DND-41 (cell line): ENCODE data around the gene ZNF211.
A peak's percentile ranks its signal among the peaks of the same experiment; 100 is the strongest.

Experiments
- ATAC-seq: fragments of 200-7000 bp; cut with Tn5 transposase; 3 replicates; pipeline ENCODE4 v1.9.1; 2021; ENCODE audit warnings: low read depth; ENCODE audit not compliant: insufficient read depth
- DNase-seq: peaks from one replicate; pipeline ENCODE4 v3.0.0-alpha.2; 2020
- H2AFZ ChIP-seq: 2 replicates; pipeline ENCODE4 v1.6.0; 2012; ENCODE audit warnings: low read depth, low read length
- H3K27ac ChIP-seq: 2 replicates; pipeline ENCODE4 v1.5.1; 2012; ENCODE audit warnings: low read length, inconsistent platforms
- H3K27me3 ChIP-seq: fragments of 200-600 bp; sonication (generic); 2 replicates; pipeline ENCODE4 v1.6.0; 2012; ENCODE audit warnings: low read length, mild to moderate bottlenecking, inconsistent platforms; ENCODE audit not compliant: insufficient read depth, poor library complexity
- H3K36me3 ChIP-seq: 2 replicates; pipeline ENCODE4 v1.5.1; 2012; ENCODE audit warnings: low read length, inconsistent platforms; ENCODE audit not compliant: insufficient read depth
- H3K4me1 ChIP-seq: 2 replicates; pipeline ENCODE4 v1.5.1; 2012; ENCODE audit warnings: mild to moderate bottlenecking, low read length; ENCODE audit not compliant: insufficient read depth
- H3K4me2 ChIP-seq: 2 replicates; pipeline ENCODE4 v1.6.0; 2012; ENCODE audit warnings: mild to moderate bottlenecking, moderate library complexity, low read length, inconsistent platforms; ENCODE audit not compliant: insufficient read depth
- H3K4me3 ChIP-seq, 2 experiments: fragments of 200-600 bp in 1 of 2; shearing (Covaris generic) in 1 of 2; 2 replicates each; pipeline ENCODE4 v1.5.1; 2012 to 2016; ENCODE audit warnings: inconsistent platforms in 2 of 2, low read length in 2 of 2, mild to moderate bottlenecking in 2 of 2, low read depth in 1 of 2, moderate library complexity in 1 of 2
- H3K79me2 ChIP-seq: 2 replicates; pipeline ENCODE4 v1.6.0; 2012; ENCODE audit warnings: low read length, inconsistent platforms; ENCODE audit not compliant: insufficient read depth
- H3K9ac ChIP-seq: 2 replicates; pipeline ENCODE4 v1.6.0; 2012; ENCODE audit warnings: low read depth, mild to moderate bottlenecking, inconsistent platforms, low read length, moderate library complexity
- H3K9me3 ChIP-seq: 2 replicates; pipeline ENCODE4 v1.5.1; 2012; ENCODE audit warnings: low read length, moderate library complexity, mild to moderate bottlenecking, inconsistent platforms; ENCODE audit not compliant: insufficient read depth, severe bottlenecking
- H4K20me1 ChIP-seq: 2 replicates; pipeline ENCODE4 v1.6.0; 2012; ENCODE audit warnings: low read length; ENCODE audit not compliant: insufficient read depth
- CTCF ChIP-seq: IDR thresholded peaks from 2 replicates; pipeline ENCODE4 v1.5.1; 2012; ENCODE audit warnings: borderline replicate concordance, low read length, moderate library complexity, mild to moderate bottlenecking; ENCODE audit not compliant: poor library complexity, severe bottlenecking; ENCODE audit errors: extremely low read depth
- EZH2 ChIP-seq: IDR thresholded peaks from 3 replicates; pipeline ENCODE4 v1.6.1; 2012; ENCODE audit warnings: borderline replicate concordance, low read depth, mild to moderate bottlenecking, moderate library complexity, low read length, inconsistent platforms; ENCODE audit not compliant: severe bottlenecking

ZNF211 gene

GRCh38 chr19:57664269-57665127, 31.5 kb downstream of the ZNF211 start:
- H3K79me2 ChIP-seq, result no peaks in the 10 kb centered on the region
- no peaks in the 10 kb centered on the region for H4K20me1 ChIP-seq
- ATAC-seq (no peak), DNase-seq (no peak)
- TF ChIP-seq EZH2, result no peak
- TF ChIP-seq CTCF, result no peak
- no peaks in the 10 kb centered on the region for H3K9me3 ChIP-seq
- H3K27me3 ChIP-seq, result no peaks in the 10 kb centered on the region
- no peak overlapping the region for H3K4me3 ChIP-seq
- H3K4me1 ChIP-seq, result no peaks in the 10 kb centered on the region
- no peak overlapping the region for H3K4me2 ChIP-seq
- H3K36me3 ChIP-seq, result no peaks in the 10 kb centered on the region
- H3K9ac ChIP-seq, result no peak overlapping the region
- no peak overlapping the region for H3K27ac ChIP-seq
- no peak overlapping the region for H2AFZ ChIP-seq

- DNase-seq, result no peak
- Histone ChIP-seq H3K27me3 (no peaks in the 10 kb centered on the region), H3K9me3 (no peaks in the 10 kb centered on the region), H4K20me1 (no peaks in the 10 kb centered on the region), H2AFZ (no peak overlapping the region), H3K9ac (no peak overlapping the region), H3K79me2 (no peaks in the 10 kb centered on the region), H3K27ac (no peak overlapping the region), H3K4me2 (no peak overlapping the region), H3K4me3 (no peak overlapping the region), H3K36me3 (no peaks in the 10 kb centered on the region), H3K4me1 (no peaks in the 10 kb centered on the region)
- no peak for ATAC-seq
- TF ChIP-seq EZH2 (no peak), CTCF (no peak)
Observed at GRCh38 chr19:57665261-57665806, 32.4 kb downstream of the ZNF211 start.

- H3K36me3 ChIP-seq, result no peaks in the 10 kb centered on the region
- no peak overlapping the region for H3K27ac ChIP-seq
- H3K4me1 ChIP-seq, result no peaks in the 10 kb centered on the region
- DNase-seq, result no peak
- H3K79me2 ChIP-seq, result no peaks in the 10 kb centered on the region
- H2AFZ ChIP-seq, result no peak overlapping the region
- H3K4me3 ChIP-seq, result no peak overlapping the region
- no peaks in the 10 kb centered on the region for H3K27me3 ChIP-seq
- H4K20me1 ChIP-seq, result no peaks in the 10 kb centered on the region
- no peak overlapping the region for H3K4me2 ChIP-seq
- peak; percentile 52; the same call in 1 of the 3 replicates for ATAC-seq
- TF ChIP-seq CTCF (no peak), EZH2 (no peak)
- H3K9ac ChIP-seq, result no peak overlapping the region
- H3K9me3 ChIP-seq, result no peaks in the 10 kb centered on the region
Observed at GRCh38 chr19:57667228-57667627, 34.3 kb downstream of the ZNF211 start.

GRCh38 chr19:57668635-57669034, 35.7 kb downstream of the ZNF211 start, which contains the start of gene ZSCAN4:
ZSCAN4 (plus strand) TSS chr19:57668935; CDS start chr19:57676146, 7,211 bp downstream.
- no peaks in the 10 kb centered on the region for H4K20me1 ChIP-seq
- H3K36me3 ChIP-seq, result no peaks in the 10 kb centered on the region
- H3K9ac ChIP-seq, result no peak within 1 kb of the TSS
- no peaks in the 10 kb centered on the region for H3K4me1 ChIP-seq
- H3K79me2 ChIP-seq, result no peaks in the 10 kb centered on the region
- no peak within 1 kb of the TSS for H2AFZ ChIP-seq
- no peak within 1 kb of the TSS for H3K4me2 ChIP-seq
- H3K9me3 ChIP-seq, result no peaks in the 10 kb centered on the region
- no peak within 1 kb of the TSS for H3K27ac ChIP-seq
- TF ChIP-seq EZH2 (no peak), CTCF (no peak)
- DNase-seq, result no peak
- no peak within 1 kb of the TSS for H3K4me3 ChIP-seq
- ATAC-seq, result no peak
- no peaks in the 10 kb centered on the region for H3K27me3 ChIP-seq
